Measurements from ENCODE around the gene POU2F2. TPM values are rescaled to one million over a fixed set of nuclear protein-coding genes. Genes with fewer than 3 reads are reported as not detected.

Gene POU2F2
- total and polyA plus RNA-seq, 9 of the 15 experiments (the other 6 are each of a cell fraction or from before 2014, with no cell fraction given), result 0.03 to 0.68 (median 0.14) TPM

- TF ChIP-seq MIER1 (IDR thresholded peaks at IDR 0.05; ENCODE audit: low read depth) (no peak), HDAC1 (IDR thresholded peaks at IDR 0.05) (no peak), MAFG (tag; conservative IDR thresholded peaks at IDR 0.05) (no peak), JUND (IDR thresholded peaks at IDR 0.05; ENCODE audit: borderline replicate concordance, low read depth, low read length) (peak; percentile 70), JUND (tag; IDR thresholded peaks at IDR 0.05; ENCODE audit: borderline replicate concordance, low read depth, low read length) (no peak), SNRNP70 (optimal IDR thresholded peaks at IDR 0.05; ENCODE audit: low read depth, low read length) (no peak), TCF7L2 (IDR thresholded peaks at IDR 0.05; ENCODE audit: low read depth, low read length) (no peak), THRA (IDR thresholded peaks at IDR 0.05) (no peak), ZBTB8A (IDR thresholded peaks at IDR 0.05; ENCODE audit: partially characterized antibody) (no peak), PRDM10 (IDR thresholded peaks at IDR 0.05; ENCODE audit: partially characterized antibody) (peak; percentile 37), KLF16 (IDR thresholded peaks at IDR 0.05) (peak; percentile 72), ZNF143 (CRISPR knock-in tag; IDR thresholded peaks at IDR 0.05) (no peak), NEUROD1 (IDR thresholded peaks at IDR 0.05; ENCODE audit: borderline replicate concordance, low read depth, low read length, partially characterized antibody) (no peak), ZNF699 (CRISPR knock-in tag; IDR thresholded peaks at IDR 0.05; ENCODE audit: insufficient replicate concordance) (no peak), MYC (IDR thresholded peaks at IDR 0.05; ENCODE audit: low read depth, low read length) (peak; percentile 50; the same call in 1 of the 2 replicates), MYC (CRISPR knock-in tag; IDR thresholded peaks at IDR 0.05; ENCODE audit: borderline replicate concordance, low read depth) (no peak), FOXA3 (CRISPR knock-in tag; conservative IDR thresholded peaks at IDR 0.05 in 1 of 2, IDR thresholded peaks at IDR 0.05 in 1 of 2) (no peak), POLR3G (IDR thresholded peaks at IDR 0.05; ENCODE audit: extremely low read depth, insufficient read length, insufficient replicate concordance) (no peak), FIP1L1 (IDR thresholded peaks at IDR 0.05; ENCODE audit: low read depth, low read length, poor library complexity, severe bottlenecking) (no peak), HES1 (IDR thresholded peaks at IDR 0.05; ENCODE audit: low read depth) (no peak), ERF (CRISPR knock-in tag; IDR thresholded peaks at IDR 0.05) (no peak), NUFIP1 (IDR thresholded peaks at IDR 0.05; ENCODE audit: partially characterized antibody) (no peak), ZNF445 (CRISPR knock-in tag; IDR thresholded peaks at IDR 0.05; ENCODE audit: low read depth) (no peak)
Measured at GRCh38 chr19:42108527-42109389, 23.5 kb downstream of the POU2F2 start (continued).

Measured in K562 (cell line).